Suprapubic skin (tissue), 4 donors: ENCODE data around the gene PHLDB2.

Experiments
- CTCF ChIP-seq, 2 donors: fragments of 200-600 bp in 1 of 2; fragments of 450-650 bp in 1 of 2; sonication (generic) in 1 of 2; IDR thresholded peaks; one replicate each; pipeline ENCODE4 v1.5.1; 2016 to 2019; ENCODE audit warnings: antibody characterized with exemption in 2 of 2, mild to moderate bottlenecking in 1 of 2, moderate library complexity in 1 of 2
- EP300 ChIP-seq: sonication (generic); formaldehyde crosslinking; IDR thresholded peaks from one replicate; pipeline ENCODE4 v1.6.1; 2017; ENCODE audit warnings: antibody characterized with exemption
- POLR2A ChIP-seq, 2 donors: fragments of 450-650 bp; IDR thresholded peaks; one replicate each; pipeline ENCODE4 v1.6.1; 2017; ENCODE audit warnings: antibody characterized with exemption in 2 of 2, mild to moderate bottlenecking in 2 of 2, moderate library complexity in 2 of 2
- POLR2AphosphoS5 ChIP-seq, 3 donors: sonication (generic); formaldehyde crosslinking; IDR thresholded peaks; one replicate each; pipeline ENCODE4 v1.6.1; 2017; ENCODE audit warnings: antibody characterized with exemption in 3 of 3

GRCh38 chr3:112017091-112017490 is 158.0 kb downstream of the PHLDB2 start:
- TF ChIP-seq CTCF (IDR thresholded peaks at IDR 0.05) = no peak
- TF ChIP-seq POLR2A (IDR thresholded peaks at IDR 0.05) = no peak
- TF ChIP-seq EP300 = no peak
- no peak for TF ChIP-seq POLR2AphosphoS5 (IDR thresholded peaks at IDR 0.05)
